ENCODE results near the gene IGSF8.

GRCh38 chr1:160061369-160062229, 36.8 kb downstream of the IGSF8 start:
- TF ChIP-seq, protein P1, sequence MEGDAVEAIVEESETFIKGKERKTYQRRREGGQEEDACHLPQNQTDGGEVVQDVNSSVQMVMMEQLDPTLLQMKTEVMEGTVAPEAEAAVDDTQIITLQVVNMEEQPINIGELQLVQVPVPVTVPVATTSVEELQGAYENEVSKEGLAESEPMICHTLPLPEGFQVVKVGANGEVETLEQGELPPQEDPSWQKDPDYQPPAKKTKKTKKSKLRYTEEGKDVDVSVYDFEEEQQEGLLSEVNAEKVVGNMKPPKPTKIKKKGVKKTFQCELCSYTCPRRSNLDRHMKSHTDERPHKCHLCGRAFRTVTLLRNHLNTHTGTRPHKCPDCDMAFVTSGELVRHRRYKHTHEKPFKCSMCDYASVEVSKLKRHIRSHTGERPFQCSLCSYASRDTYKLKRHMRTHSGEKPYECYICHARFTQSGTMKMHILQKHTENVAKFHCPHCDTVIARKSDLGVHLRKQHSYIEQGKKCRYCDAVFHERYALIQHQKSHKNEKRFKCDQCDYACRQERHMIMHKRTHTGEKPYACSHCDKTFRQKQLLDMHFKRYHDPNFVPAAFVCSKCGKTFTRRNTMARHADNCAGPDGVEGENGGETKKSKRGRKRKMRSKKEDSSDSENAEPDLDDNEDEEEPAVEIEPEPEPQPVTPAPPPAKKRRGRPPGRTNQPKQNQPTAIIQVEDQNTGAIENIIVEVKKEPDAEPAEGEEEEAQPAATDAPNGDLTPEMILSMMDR (IDR thresholded peaks at IDR 0.05), result no peak
- TF ChIP-seq POLR2A (IDR thresholded peaks at IDR 0.05), result no peak
